ENCODE measurements around the gene NIN.

NIN gene

GRCh38 chr14:50830932-50831725, at the start of gene NIN:
NIN (minus strand) TSS chr14:50831162; CDS start chr14:50822056, 9,106 bp downstream.
- DNase-seq (ENCODE audit: low spot score), result peak; percentile 87

- no peak for DNase-seq (ENCODE audit: low spot score)
These were observed 44.6 kb upstream of the NIN start for GRCh38 chr14:50875359-50876070.

- DNase-seq (ENCODE audit: low spot score), result no peak
These were observed 43.8 kb upstream of the NIN start for GRCh38 chr14:50874757-50875156.

GRCh38 chr14:50871914-50872732, 41.2 kb upstream of the NIN start, which contains the start of gene ABHD12B:
ABHD12B (plus strand) TSS chr14:50872053; CDS start chr14:50872175, 122 bp downstream.
- DNase-seq (ENCODE audit: low spot score), result no peak

GRCh38 chr14:50871228-50871627, 40.3 kb upstream of the NIN start:
- no peak for DNase-seq (ENCODE audit: low spot score)

- DNase-seq (ENCODE audit: low spot score), result no peak
These were observed 34.6 kb upstream of the NIN start for GRCh38 chr14:50865391-50866076.

- no peak for DNase-seq (ENCODE audit: low spot score)
These were observed 34.0 kb upstream of the NIN start for GRCh38 chr14:50864946-50865345.

GRCh38 chr14:50864237-50864636, 33.3 kb upstream of the NIN start:
- no peak for DNase-seq (ENCODE audit: low spot score)

- no peak for DNase-seq (ENCODE audit: low spot score)
These were observed 31.1 kb upstream of the NIN start for GRCh38 chr14:50862036-50862570.

GRCh38 chr14:50860478-50861086, 29.6 kb upstream of the NIN start:
- DNase-seq (ENCODE audit: low spot score), result peak; percentile 82

- DNase-seq (ENCODE audit: low spot score), result no peak
These were observed 28.3 kb upstream of the NIN start for GRCh38 chr14:50859296-50859624.

- no peak for DNase-seq (ENCODE audit: low spot score)
These were observed 25.7 kb upstream of the NIN start for GRCh38 chr14:50856660-50857059.

- DNase-seq (ENCODE audit: low spot score), result no peak
These were observed 24.6 kb upstream of the NIN start for GRCh38 chr14:50855558-50855957.

- no peak for DNase-seq (ENCODE audit: low spot score)
These were observed 23.6 kb upstream of the NIN start for GRCh38 chr14:50854521-50854920.

- no peak for DNase-seq (ENCODE audit: low spot score)
These were observed 22.9 kb upstream of the NIN start for GRCh38 chr14:50853891-50854290.

GRCh38 chr14:50846226-50846880, 15.4 kb upstream of the NIN start:
- peak; percentile 96 for DNase-seq (ENCODE audit: low spot score)

- DNase-seq (ENCODE audit: low spot score), result peak; percentile 65
These were observed 14.2 kb upstream of the NIN start for GRCh38 chr14:50845166-50845565.

- DNase-seq (ENCODE audit: low spot score), result peak; percentile 18
These were observed 13.4 kb upstream of the NIN start for GRCh38 chr14:50844391-50844790.

- no peak for DNase-seq (ENCODE audit: low spot score)
These were observed 8.7 kb upstream of the NIN start for GRCh38 chr14:50839691-50840090.

GRCh38 chr14:50839048-50839447, 8.1 kb upstream of the NIN start:
- DNase-seq (ENCODE audit: low spot score), result peak; percentile 75

All from kidney tubule cell (primary cell).